Tibial nerve (tissue), 3 donors: Measurements from ENCODE around the gene SPTBN1.

Experiments
- POLR2A ChIP-seq, 2 donors: fragments of 450-650 bp; IDR thresholded peaks; one replicate each; pipeline ENCODE4 v1.6.1; 2017; ENCODE audit warnings: antibody characterized with exemption in 2 of 2, mild to moderate bottlenecking in 2 of 2, moderate library complexity in 2 of 2
- TF ChIP-seq, protein P1 (sequence below), 5 experiments: fragments of 200-600 bp in 3 of 5; fragments of 450-650 bp in 2 of 5; sonication (generic) in 3 of 5; IDR thresholded peaks; one replicate each; pipeline ENCODE4 v1.5.1; 2016 to 2019; ENCODE audit warnings: antibody characterized with exemption in 5 of 5, mild to moderate bottlenecking in 3 of 5, moderate library complexity in 2 of 5

DNA sequence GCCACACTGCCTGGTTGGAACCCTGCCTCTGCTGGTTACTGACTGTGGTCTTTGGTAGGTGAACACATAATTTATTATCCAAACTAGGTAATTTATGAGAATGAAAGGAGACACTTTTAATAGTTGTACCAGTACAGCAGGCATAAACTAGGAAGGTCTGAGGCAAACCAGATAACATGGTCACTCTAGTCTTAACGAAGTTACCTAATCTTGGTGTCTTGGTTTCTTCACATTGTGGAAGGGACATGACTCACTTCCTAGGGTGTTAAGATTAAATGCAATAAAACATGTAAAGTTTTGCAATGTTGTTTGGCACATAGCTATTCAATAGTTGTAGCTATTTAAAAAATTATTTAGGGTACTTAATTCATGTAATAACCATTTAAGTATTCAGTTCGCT is 23.3 kb downstream of the SPTBN1 start:
- no peak for TF ChIP-seq POLR2A (IDR thresholded peaks at IDR 0.05)
- TF ChIP-seq, protein P1, sequence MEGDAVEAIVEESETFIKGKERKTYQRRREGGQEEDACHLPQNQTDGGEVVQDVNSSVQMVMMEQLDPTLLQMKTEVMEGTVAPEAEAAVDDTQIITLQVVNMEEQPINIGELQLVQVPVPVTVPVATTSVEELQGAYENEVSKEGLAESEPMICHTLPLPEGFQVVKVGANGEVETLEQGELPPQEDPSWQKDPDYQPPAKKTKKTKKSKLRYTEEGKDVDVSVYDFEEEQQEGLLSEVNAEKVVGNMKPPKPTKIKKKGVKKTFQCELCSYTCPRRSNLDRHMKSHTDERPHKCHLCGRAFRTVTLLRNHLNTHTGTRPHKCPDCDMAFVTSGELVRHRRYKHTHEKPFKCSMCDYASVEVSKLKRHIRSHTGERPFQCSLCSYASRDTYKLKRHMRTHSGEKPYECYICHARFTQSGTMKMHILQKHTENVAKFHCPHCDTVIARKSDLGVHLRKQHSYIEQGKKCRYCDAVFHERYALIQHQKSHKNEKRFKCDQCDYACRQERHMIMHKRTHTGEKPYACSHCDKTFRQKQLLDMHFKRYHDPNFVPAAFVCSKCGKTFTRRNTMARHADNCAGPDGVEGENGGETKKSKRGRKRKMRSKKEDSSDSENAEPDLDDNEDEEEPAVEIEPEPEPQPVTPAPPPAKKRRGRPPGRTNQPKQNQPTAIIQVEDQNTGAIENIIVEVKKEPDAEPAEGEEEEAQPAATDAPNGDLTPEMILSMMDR (IDR thresholded peaks at IDR 0.05): no peak
